MM.1S (cell line): ENCODE results near the gene TTC1.

Source experiments
- DNase-seq: peaks from one replicate; pipeline ENCODE4 v3.0.0-alpha.2; 2015
- H2AFZ ChIP-seq: fragments of 300-600 bp; sonication (generic); 2 replicates; pipeline ENCODE4 v1.6.0; 2016; ENCODE audit warnings: antibody characterized with exemption, low read length
- H3F3A ChIP-seq: fragments of 300-600 bp; sonication (generic); 2 replicates; pipeline ENCODE4 v1.6.1; 2016; ENCODE audit warnings: mild to moderate bottlenecking, antibody characterized with exemption, low read length, moderate library complexity, mixed read lengths; ENCODE audit not compliant: insufficient read depth
- H3K27ac ChIP-seq: fragments of 300-600 bp; sonication (generic); 2 replicates; pipeline ENCODE4 v1.5.1; 2016; ENCODE audit warnings: mild to moderate bottlenecking, low read length
- H3K27me3 ChIP-seq: fragments of 300-600 bp; sonication (generic); replicated peaks from 2 replicates; pipeline ENCODE4 v1.6.0; 2016; ENCODE audit warnings: low read length; ENCODE audit not compliant: insufficient read depth
- H3K36me3 ChIP-seq: fragments of 300-600 bp; sonication (generic); replicated peaks from 2 replicates; pipeline ENCODE4 v1.6.1; 2016; ENCODE audit warnings: mild to moderate bottlenecking, low read length, mixed read lengths; ENCODE audit not compliant: insufficient read depth
- H3K4me1 ChIP-seq: fragments of 300-600 bp; sonication (generic); 2 replicates; pipeline ENCODE4 v1.6.1; 2016; ENCODE audit warnings: low read length, mixed read lengths
- H3K4me2 ChIP-seq: fragments of 300-600 bp; sonication (generic); 2 replicates; pipeline ENCODE4 v1.6.0; 2016; ENCODE audit warnings: low read depth, low read length
- H3K4me3 ChIP-seq: fragments of 300-600 bp; sonication (generic); 2 replicates; pipeline ENCODE4 v1.5.1; 2016; ENCODE audit warnings: low read length, mixed read lengths
- H3K79me2 ChIP-seq: fragments of 300-600 bp; sonication (generic); 2 replicates; pipeline ENCODE4 v1.6.1; 2016; ENCODE audit warnings: mixed run types, low read length, mixed read lengths
- H3K9ac ChIP-seq: fragments of 300-600 bp; sonication (generic); 2 replicates; pipeline ENCODE4 v1.6.1; 2016; ENCODE audit warnings: low read length, mixed read lengths
- H3K9me2 ChIP-seq: fragments of 300-600 bp; sonication (generic); replicated peaks from 2 replicates; pipeline ENCODE4 v1.6.1; 2016; ENCODE audit warnings: mild to moderate bottlenecking, low read length, mixed read lengths; ENCODE audit not compliant: insufficient read depth
- H3K9me3 ChIP-seq: fragments of 300-600 bp; sonication (generic); replicated peaks from 2 replicates; pipeline ENCODE4 v1.6.1; 2016; ENCODE audit warnings: mild to moderate bottlenecking, low read length, mixed read lengths; ENCODE audit not compliant: insufficient read depth
- H4K20me1 ChIP-seq: fragments of 300-600 bp; sonication (generic); 2 replicates; pipeline ENCODE4 v1.6.1; 2016; ENCODE audit warnings: mild to moderate bottlenecking, low read length, moderate library complexity, mixed read lengths; ENCODE audit not compliant: insufficient read depth
- EZH2 ChIP-seq: fragments of 300-600 bp; sonication (generic); optimal IDR thresholded peaks from 2 replicates; pipeline ENCODE3; 2017; ENCODE audit warnings: low read depth, mild to moderate bottlenecking, antibody characterized with exemption, low read length, mixed read lengths
- EZH2phosphoT487 ChIP-seq: fragments of 300-600 bp; sonication (generic); IDR thresholded peaks from 2 replicates; pipeline ENCODE4 v1.6.1; 2018; ENCODE audit warnings: antibody characterized with exemption, low read length
- TF ChIP-seq, protein P1 (sequence below): fragments of 300-600 bp; sonication (generic); IDR thresholded peaks from 2 replicates; pipeline ENCODE4 v1.5.1; 2016; ENCODE audit warnings: antibody characterized with exemption, low read length, mixed read lengths

Gene TTC1

DNA sequence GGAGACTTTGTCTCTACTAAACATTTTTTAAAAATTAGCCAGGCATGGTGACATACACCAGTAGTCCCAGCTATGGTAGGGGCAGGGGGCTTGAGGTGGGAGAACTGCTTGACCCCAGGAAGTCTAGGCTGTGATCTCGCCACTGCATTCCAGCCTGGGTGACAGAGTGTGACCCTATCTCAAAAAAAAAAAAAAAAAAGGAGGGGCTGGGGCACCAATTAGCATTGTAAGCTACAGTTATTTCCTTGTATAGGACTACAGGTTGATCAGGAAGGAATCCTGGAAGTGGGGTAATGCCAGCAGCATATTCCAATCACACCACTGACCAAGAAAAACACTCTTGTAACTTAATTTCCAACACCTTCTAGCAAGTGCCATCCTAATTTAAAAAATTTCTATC, 78.3 kb downstream of the TTC1 start:
- Histone ChIP-seq H3K4me3 (no peak overlapping the region), H4K20me1 (no peaks in the 10 kb centered on the region), H3K9me3 (no peaks in the 10 kb centered on the region), H3K27me3 (no peaks in the 10 kb centered on the region), H3K4me2 (no peak overlapping the region), H3K36me3 (0 out of 2 replicates have a peak, but pooled peaks cover under 1% of the 10 kb centered on the region), H3K79me2 (no peaks in the 10 kb centered on the region), H3F3A (no peaks in the 10 kb centered on the region), H3K9me2 (no peaks in the 10 kb centered on the region), H3K4me1 (no peaks in the 10 kb centered on the region), H3K27ac (no peak overlapping the region), H3K9ac (no peak overlapping the region), H2AFZ (no peak overlapping the region)
- TF ChIP-seq, protein P1, sequence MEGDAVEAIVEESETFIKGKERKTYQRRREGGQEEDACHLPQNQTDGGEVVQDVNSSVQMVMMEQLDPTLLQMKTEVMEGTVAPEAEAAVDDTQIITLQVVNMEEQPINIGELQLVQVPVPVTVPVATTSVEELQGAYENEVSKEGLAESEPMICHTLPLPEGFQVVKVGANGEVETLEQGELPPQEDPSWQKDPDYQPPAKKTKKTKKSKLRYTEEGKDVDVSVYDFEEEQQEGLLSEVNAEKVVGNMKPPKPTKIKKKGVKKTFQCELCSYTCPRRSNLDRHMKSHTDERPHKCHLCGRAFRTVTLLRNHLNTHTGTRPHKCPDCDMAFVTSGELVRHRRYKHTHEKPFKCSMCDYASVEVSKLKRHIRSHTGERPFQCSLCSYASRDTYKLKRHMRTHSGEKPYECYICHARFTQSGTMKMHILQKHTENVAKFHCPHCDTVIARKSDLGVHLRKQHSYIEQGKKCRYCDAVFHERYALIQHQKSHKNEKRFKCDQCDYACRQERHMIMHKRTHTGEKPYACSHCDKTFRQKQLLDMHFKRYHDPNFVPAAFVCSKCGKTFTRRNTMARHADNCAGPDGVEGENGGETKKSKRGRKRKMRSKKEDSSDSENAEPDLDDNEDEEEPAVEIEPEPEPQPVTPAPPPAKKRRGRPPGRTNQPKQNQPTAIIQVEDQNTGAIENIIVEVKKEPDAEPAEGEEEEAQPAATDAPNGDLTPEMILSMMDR = no peak
- TF ChIP-seq EZH2 = no peak
- no peak for TF ChIP-seq EZH2phosphoT487
- DNase-seq = no peak

DNA sequence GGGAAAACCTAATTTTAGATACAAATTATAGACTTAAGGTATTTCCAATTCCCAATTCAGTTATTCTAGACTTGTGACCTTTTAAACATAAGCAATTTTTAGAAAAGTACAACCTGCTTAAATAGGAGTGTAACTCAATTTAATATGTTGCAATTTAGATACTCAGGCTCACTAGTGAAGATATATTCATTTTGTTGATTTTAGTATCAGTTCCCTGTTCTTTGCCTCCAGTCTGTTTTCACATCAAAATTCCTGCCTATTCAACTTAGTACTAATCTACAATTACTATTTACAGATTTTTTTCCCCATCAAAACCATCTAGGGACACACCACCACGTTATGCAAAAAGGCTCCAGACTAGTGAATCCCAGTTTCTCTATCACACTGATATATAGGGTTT, 79.9 kb downstream of the TTC1 start:
- H3K27ac ChIP-seq = no peak overlapping the region
- H3K79me2 ChIP-seq = no peaks in the 10 kb centered on the region
- TF ChIP-seq EZH2phosphoT487 = no peak
- TF ChIP-seq EZH2 = no peak
- TF ChIP-seq, protein P1 = no peak
- H3K9me3 ChIP-seq = no peaks in the 10 kb centered on the region
- H3K9me2 ChIP-seq = no peaks in the 10 kb centered on the region
- no peaks in the 10 kb centered on the region for H3K27me3 ChIP-seq
- no peak overlapping the region for H2AFZ ChIP-seq
- peaks cover 7% of the 10 kb centered on the region; the same call in 1 of the 2 replicates for H3K36me3 ChIP-seq
- no peak overlapping the region for H3K4me3 ChIP-seq
- DNase-seq = no peak
- H3K4me2 ChIP-seq = no peak overlapping the region
- 0 out of 2 replicates have a peak, but pooled peaks cover 3% of the 10 kb centered on the region for H3F3A ChIP-seq
- H3K9ac ChIP-seq = no peak overlapping the region
- peaks cover 12% of the 10 kb centered on the region for H3K4me1 ChIP-seq
- H4K20me1 ChIP-seq = no peaks in the 10 kb centered on the region

DNA sequence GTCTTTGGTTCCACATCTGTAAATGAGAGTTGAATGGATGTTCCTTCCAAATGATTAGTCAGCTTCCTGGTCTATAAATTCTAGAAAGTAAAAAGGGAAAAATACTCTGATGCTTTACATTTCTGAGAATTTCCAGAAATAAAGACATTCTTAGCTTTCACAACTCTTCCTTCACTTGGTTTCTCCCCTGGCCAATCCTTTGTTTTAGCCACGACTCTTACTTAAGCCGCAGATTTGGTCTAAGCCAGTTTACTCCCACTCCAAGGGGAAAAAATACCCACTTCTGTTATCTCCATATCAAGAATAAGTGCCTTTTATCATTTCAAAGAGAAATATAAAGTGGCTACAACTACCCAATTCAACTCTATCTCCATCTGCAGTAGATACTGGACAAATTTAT, 80.6 kb downstream of the TTC1 start:
- no peak overlapping the region for H2AFZ ChIP-seq
- H3K9me3 ChIP-seq = no peaks in the 10 kb centered on the region
- H3K27ac ChIP-seq = no peak overlapping the region
- TF ChIP-seq, protein P1 = no peak
- no peak for TF ChIP-seq EZH2phosphoT487
- TF ChIP-seq EZH2 = no peak
- H3K36me3 ChIP-seq = peaks cover 7% of the 10 kb centered on the region; the same call in 1 of the 2 replicates
- no peak for DNase-seq
- no peaks in the 10 kb centered on the region for H3K9me2 ChIP-seq
- H3F3A ChIP-seq = peaks cover 6% of the 10 kb centered on the region; the same call in 1 of the 2 replicates
- H3K4me3 ChIP-seq = no peak overlapping the region
- H3K4me1 ChIP-seq = peaks cover 18% of the 10 kb centered on the region
- no peak overlapping the region for H3K9ac ChIP-seq
- no peaks in the 10 kb centered on the region for H4K20me1 ChIP-seq
- no peak overlapping the region for H3K4me2 ChIP-seq
- H3K79me2 ChIP-seq = no peaks in the 10 kb centered on the region
- H3K27me3 ChIP-seq = no peaks in the 10 kb centered on the region
